ENCODE results near the gene DENR. TPM values are rescaled to one million over a fixed set of nuclear protein-coding genes. Genes with fewer than 3 reads are reported as not detected.
"Not testable (repeated sequence)": the region's sequence is repeated elsewhere in the genome, so short reads cannot be mapped to it uniquely, and the experiment has no call there.

The DENR gene
- total and polyA plus RNA-seq, 12 donors: 13.3 to 52.6 (median 29.7) TPM

GRCh38 chr12:122743895-122744525, 8.6 kb upstream of the DENR start:
- WGBS, 4 donors: 81 to 87% (median 84%) methylated on average over 7 of the region's 7 CpGs
- TF ChIP-seq POLR2A (IDR thresholded peaks at IDR 0.05) (no peak), CTCF (IDR thresholded peaks at IDR 0.05) (no peak)
- no peaks in the 10 kb centered on the region for H3K27me3 ChIP-seq
- DNase-seq: peak in 1 of 7 donors; percentile 26
- H3K9me3 ChIP-seq (replicated peaks in 1 of 3): no peaks in the 10 kb centered on the region
- H3K27ac ChIP-seq: no peak overlapping the region
- no peaks in the 10 kb centered on the region for H3K4me1 ChIP-seq (replicated peaks in 1 of 2)
- intact Hi-C loops (cut with DNase I): no loop called here
- no peak overlapping the region for H3K4me3 ChIP-seq
- H3K36me3 ChIP-seq (replicated peaks in 1 of 2): no peaks in the 10 kb centered on the region

GRCh38 chr12:122747224-122748135, 5.1 kb upstream of the DENR start:
- no peaks in the 10 kb centered on the region for H3K36me3 ChIP-seq (replicated peaks in 1 of 2)
- peaks cover 0 to 5% of the 10 kb centered on the region in 2 donors for H3K4me1 ChIP-seq (replicated peaks in 1 of 2)
- intact Hi-C loops (cut with DNase I): no loop called here
- H3K9me3 ChIP-seq (replicated peaks in 1 of 3): no peaks in the 10 kb centered on the region
- 68 to 76% (median 70%) methylated on average over 9 of the region's 9 CpGs for WGBS, 4 donors
- H3K27ac ChIP-seq: no peak overlapping the region
- no peak for DNase-seq
- TF ChIP-seq POLR2A (IDR thresholded peaks at IDR 0.05): no peak
- no peak for TF ChIP-seq CTCF (IDR thresholded peaks at IDR 0.05)
- H3K27me3 ChIP-seq: no peaks in the 10 kb centered on the region
- H3K4me3 ChIP-seq: no peak overlapping the region

GRCh38 chr12:122749569-122750332, 2.9 kb upstream of the DENR start:
- WGBS, 4 donors: 67 to 77% (median 74%) methylated on average over 6 of the region's 6 CpGs
- no peak overlapping the region for H3K4me3 ChIP-seq
- H3K27me3 ChIP-seq: no peaks in the 10 kb centered on the region
- TF ChIP-seq CTCF (IDR thresholded peaks at IDR 0.05) (no peak), POLR2A (IDR thresholded peaks at IDR 0.05) (no peak)
- peaks cover 9 to 10% of the 10 kb centered on the region in 2 donors for H3K4me1 ChIP-seq (replicated peaks in 1 of 2)
- no peak overlapping the region for H3K27ac ChIP-seq
- no peak for DNase-seq
- no peaks in the 10 kb centered on the region for H3K9me3 ChIP-seq (replicated peaks in 1 of 3)
- intact Hi-C loops (cut with DNase I): loop anchor here in 1 of 2 donors (5.0 kb wide), 1 partner anchor 112 kb away; no protein-coding TSS in a partner anchor
- H3K36me3 ChIP-seq (replicated peaks in 1 of 2): peaks cover 0 to 10% of the 10 kb centered on the region in 2 donors

- H3K27ac ChIP-seq; H3K27me3 ChIP-seq; H3K9me3 ChIP-seq (replicated peaks in 1 of 3); DNase-seq; H3K4me3 ChIP-seq: not testable (repeated sequence)
- peaks cover 0 to 22% of the 10 kb centered on the region in 2 donors for H3K36me3 ChIP-seq (replicated peaks in 1 of 2)
- 74 to 80% (median 78%) methylated on average over 17 of the region's 17 CpGs for WGBS, 4 donors
- intact Hi-C loops (cut with DNase I): loop anchor here in 1 of 2 donors (5.0 kb wide), 1 partner anchor 114 kb away; no protein-coding TSS in a partner anchor
- peaks cover 9 to 10% of the 10 kb centered on the region in 2 donors for H3K4me1 ChIP-seq (replicated peaks in 1 of 2)
Observed at GRCh38 chr12:122750781-122751515, 1.7 kb upstream of the DENR start.

All from adrenal gland (tissue), 12 donors.